GM19240 (cell line): ENCODE results near the gene OR52D1.
A peak's percentile ranks its signal among the peaks of the same experiment; 100 is the strongest.

Experiments
- DNase-seq: peaks from one replicate; pipeline ENCODE4 v3.0.0; 2011; ENCODE audit warnings: low spot score; ENCODE audit not compliant: insufficient read length

OR52D1 gene

GRCh38 chr11:5488385-5488784 is at the start of gene OR52D1:
OR52D1 (plus strand) TSS chr11:5488685; CDS start chr11:5488707, 22 bp downstream.
- DNase-seq = no peak

- no peak for DNase-seq
Observed at GRCh38 chr11:5441414-5441813, 47.1 kb upstream of the OR52D1 start, which contains the start of gene OR51I1. OR51I1 (minus strand) TSS chr11:5441514; CDS start chr11:5441514, 0 bp downstream.

GRCh38 chr11:5443835-5444393 is 44.6 kb upstream of the OR52D1 start:
- no peak for DNase-seq

GRCh38 chr11:5449023-5449422 is 39.5 kb upstream of the OR52D1 start, which contains the start of gene OR51I2:
OR51I2 (plus strand) TSS chr11:5449323; CDS start chr11:5453489, 4,166 bp downstream.
- no peak for DNase-seq

- no peak for DNase-seq
Observed at GRCh38 chr11:5449432-5449831, 39.1 kb upstream of the OR52D1 start.

- DNase-seq = no peak
Observed at GRCh38 chr11:5460983-5461621, 27.4 kb upstream of the OR52D1 start.

- no peak for DNase-seq
Observed at GRCh38 chr11:5467527-5467926, 21.0 kb upstream of the OR52D1 start.

GRCh38 chr11:5473921-5474320 is 14.6 kb upstream of the OR52D1 start:
- DNase-seq = no peak

- DNase-seq = peak; percentile 16
Observed at GRCh38 chr11:5476186-5476819, 12.2 kb upstream of the OR52D1 start.

GRCh38 chr11:5486003-5486402 is 2.5 kb upstream of the OR52D1 start:
- no peak for DNase-seq

GRCh38 chr11:5486421-5486820 is 2.1 kb upstream of the OR52D1 start:
- no peak for DNase-seq

- DNase-seq = no peak
Observed at GRCh38 chr11:5488798-5489399, 414 bp downstream of the OR52D1 start.

- DNase-seq = no peak
Observed at GRCh38 chr11:5489576-5490357, 1.3 kb downstream of the OR52D1 start.

- DNase-seq = no peak
Observed at GRCh38 chr11:5499671-5500070, 11.2 kb downstream of the OR52D1 start.

- DNase-seq = no peak
Observed at GRCh38 chr11:5500393-5500801, 11.9 kb downstream of the OR52D1 start.

- DNase-seq = no peak
Observed at GRCh38 chr11:5504403-5504921, 16.0 kb downstream of the OR52D1 start.

GRCh38 chr11:5505363-5506048 is 17.0 kb downstream of the OR52D1 start:
- DNase-seq = no peak

- no peak for DNase-seq
Observed at GRCh38 chr11:5507177-5507932, 18.9 kb downstream of the OR52D1 start.

- no peak for DNase-seq
Observed at GRCh38 chr11:5507933-5508305, 19.4 kb downstream of the OR52D1 start.

- no peak for DNase-seq
Observed at GRCh38 chr11:5508605-5509004, 20.1 kb downstream of the OR52D1 start.
